HG03066 (cell line): ENCODE data around the gene SLC30A4.
"Not testable (repeated sequence)": the region's sequence is repeated elsewhere in the genome, so short reads cannot be mapped to it uniquely, and the experiment has no call there.

Source experiments
- ATAC-seq: cut with Tn5 transposase; IDR thresholded peaks from one replicate; pipeline ENCODE4 v1.9.1; 2021; ENCODE audit warnings: low read depth; ENCODE audit not compliant: unreplicated experiment

Gene SLC30A4

DNA sequence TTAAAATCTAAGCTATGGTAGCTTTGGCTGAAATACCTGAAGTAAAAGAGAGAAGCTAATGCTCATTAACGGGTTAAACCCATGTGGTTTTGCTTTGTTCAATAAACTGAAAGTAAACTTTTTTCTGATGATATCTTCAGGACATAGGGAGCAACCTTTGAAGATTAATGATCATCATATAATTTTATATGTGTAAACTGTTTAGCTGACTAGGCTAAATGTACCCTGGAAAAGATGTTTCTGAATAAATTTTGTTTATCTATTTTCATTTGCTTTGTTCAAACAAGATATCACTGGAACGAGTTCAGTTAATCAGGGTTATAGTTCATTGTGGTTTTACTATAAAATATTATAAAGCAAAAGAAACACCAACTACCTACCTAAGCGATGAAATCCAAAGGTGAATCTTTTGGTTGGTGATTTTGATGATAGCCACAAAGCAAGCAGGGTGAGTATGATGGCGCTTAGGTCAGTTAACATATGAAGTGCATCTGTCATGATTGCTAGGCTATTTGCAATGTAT lies 11.7 kb downstream of the SLC30A4 start:
- no peak for ATAC-seq

GRCh38 chr15:45507143-45507542 lies 15.4 kb downstream of the SLC30A4 start:
- not testable (repeated sequence) for ATAC-seq

- no peak for ATAC-seq
Observed at GRCh38 chr15:45499426-45499825, 23.1 kb downstream of the SLC30A4 start.

DNA sequence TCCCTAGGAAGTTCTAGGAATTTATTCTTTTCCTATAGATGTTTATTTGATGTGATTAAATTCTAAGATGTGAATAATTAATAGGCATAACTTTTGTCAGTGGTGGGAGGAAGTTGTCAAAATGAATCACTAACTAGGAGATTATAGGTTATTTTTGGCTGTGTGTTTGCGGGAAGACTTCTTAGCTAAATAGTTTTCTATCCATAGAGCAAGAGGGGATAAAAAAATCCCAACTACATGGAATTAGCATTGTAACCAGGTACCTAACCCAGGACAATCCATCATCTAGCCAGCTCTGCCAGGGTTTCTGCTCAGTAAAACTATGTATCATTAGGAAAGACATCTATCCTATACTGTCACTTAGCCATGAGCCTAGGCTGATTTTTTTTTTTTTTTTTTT lies 23.9 kb downstream of the SLC30A4 start:
- ATAC-seq, result no peak

GRCh38 chr15:45497261-45497660 lies 25.3 kb downstream of the SLC30A4 start:
- ATAC-seq, result no peak

GRCh38 chr15:45496658-45497057 lies 25.9 kb downstream of the SLC30A4 start:
- no peak for ATAC-seq

- no peak for ATAC-seq
Observed at GRCh38 chr15:45495588-45495987, 27.0 kb downstream of the SLC30A4 start.

DNA sequence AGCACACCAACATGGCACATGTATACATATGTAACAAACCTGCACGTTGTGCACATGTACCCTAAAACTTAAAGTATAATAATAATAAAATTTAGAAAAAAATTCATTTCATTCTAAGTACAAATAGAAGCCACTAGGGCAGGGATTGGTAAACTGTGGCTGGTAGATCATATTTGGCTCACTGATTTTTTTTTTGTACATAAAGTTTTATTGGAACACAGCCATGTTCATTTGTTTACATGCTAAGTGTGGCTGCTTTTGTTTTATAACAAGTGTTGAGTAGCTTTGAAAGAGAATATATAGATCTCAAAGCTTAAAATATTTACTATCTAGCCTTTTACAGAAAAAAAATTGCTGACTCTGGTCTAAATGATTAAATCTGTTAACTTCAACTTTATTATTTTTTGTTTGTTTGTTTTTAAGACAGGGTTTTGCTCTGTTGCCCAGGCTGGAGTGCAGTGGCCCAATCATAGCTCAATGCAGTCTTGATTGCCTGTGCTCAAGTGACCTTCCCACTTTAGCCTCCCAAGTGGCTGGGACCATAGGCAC lies 32.8 kb downstream of the SLC30A4 start:
- ATAC-seq, result no peak

- no peak for ATAC-seq
Observed at GRCh38 chr15:45486317-45486716, 36.2 kb downstream of the SLC30A4 start.

DNA sequence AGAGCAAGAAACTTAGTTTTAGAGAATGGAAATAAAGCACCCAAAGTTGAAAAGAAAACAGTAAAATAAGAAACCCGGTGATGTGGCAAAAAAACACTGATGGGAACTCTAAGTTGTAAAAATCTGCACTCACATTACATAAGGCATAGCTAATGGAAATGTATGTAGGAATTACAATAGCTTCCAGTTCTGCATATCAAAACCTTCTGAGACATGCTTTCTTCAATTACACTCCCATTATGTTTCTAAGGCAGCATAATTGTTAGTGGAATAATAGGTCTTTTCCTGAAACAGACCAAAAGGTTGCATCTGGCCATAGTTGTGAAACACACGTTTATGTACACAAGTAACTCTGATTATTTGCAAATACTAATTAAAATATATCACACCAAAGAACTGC lies 41.4 kb downstream of the SLC30A4 start:
- no peak for ATAC-seq

- no peak for ATAC-seq
Observed at GRCh38 chr15:45476410-45476809, 46.1 kb downstream of the SLC30A4 start.

DNA sequence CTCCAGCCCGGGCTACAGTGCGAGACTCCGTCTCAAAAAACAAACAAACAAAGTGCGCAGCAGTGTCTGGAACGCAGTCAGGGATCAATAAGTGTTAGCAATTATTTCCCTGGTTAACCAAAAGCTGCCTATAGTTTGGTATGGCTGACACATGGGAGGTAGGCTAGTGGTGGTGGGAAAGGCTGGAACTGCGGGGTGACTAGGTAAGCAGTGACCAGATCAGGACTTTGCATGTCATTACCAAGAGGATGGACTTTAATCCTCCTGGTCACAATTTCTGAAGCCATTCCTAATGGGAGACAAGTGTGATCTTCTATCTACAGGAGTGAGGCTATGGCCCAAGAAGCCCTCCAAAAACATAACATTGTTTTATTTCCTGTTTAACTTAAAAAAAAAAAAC lies 47.8 kb downstream of the SLC30A4 start:
- ATAC-seq, result no peak

GRCh38 chr15:45473068-45473467 lies 49.5 kb downstream of the SLC30A4 start:
- no peak for ATAC-seq

DNA sequence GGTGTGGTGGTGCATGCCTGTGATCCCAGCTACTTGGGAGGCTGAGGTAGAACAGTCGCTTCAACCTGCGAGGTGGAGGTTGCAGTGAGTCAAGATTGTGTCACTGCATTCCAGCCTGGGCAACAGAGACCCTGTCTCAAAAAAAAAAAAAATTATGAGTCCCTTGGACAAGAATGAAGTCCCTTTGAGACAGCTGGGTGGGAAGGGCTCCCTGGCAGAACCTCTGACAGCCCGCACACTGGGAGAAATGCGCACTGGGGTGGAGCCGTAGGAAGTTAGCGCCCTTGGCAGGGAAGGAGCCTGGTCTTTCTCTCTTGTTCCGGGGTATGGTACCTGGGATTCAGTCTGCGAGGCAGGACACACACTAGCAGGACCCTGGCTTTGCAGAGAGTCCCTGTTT lies 51.4 kb downstream of the SLC30A4 start:
- ATAC-seq, result no peak

DNA sequence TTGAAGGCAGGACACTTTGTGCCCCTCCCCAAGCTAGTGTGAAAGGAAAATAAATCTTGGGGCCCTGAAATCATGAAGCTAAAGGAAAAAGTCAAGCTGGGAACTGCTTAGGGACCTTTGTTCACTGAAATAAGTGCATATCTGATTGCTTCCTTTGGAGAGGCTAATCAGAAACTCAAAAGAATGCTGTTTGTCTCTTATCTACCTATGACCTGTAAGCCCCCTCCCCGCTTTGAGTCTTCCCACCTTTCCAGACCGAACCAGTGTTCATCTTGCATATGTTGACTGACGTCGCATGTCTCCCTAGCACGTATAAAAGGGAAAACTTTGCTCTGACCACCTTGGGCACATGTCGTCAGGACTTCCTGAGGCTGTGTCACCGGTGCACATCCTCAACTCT lies 53.1 kb downstream of the SLC30A4 start:
- ATAC-seq, result no peak

DNA sequence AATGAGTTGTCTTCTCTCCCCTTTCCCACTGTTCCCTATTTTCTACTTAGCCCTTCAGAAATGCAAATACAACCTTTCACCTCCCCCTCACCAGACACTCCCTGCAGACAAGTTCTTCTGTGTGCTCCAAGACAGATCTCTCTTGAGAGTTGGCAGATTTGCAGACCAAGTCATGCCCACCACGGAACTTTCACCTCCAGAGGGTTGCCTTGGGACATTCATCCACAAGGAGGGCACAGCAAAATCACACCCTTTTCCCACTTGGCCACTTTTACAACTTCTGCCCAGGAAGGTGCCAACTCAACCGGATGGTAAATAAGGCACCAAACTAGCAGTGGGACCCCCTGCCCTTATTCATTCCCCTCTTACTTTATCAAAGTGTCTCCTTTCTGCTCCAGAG lies 53.5 kb downstream of the SLC30A4 start:
- no peak for ATAC-seq

- ATAC-seq, result no peak
Observed at GRCh38 chr15:45468294-45468693, 54.3 kb downstream of the SLC30A4 start.

DNA sequence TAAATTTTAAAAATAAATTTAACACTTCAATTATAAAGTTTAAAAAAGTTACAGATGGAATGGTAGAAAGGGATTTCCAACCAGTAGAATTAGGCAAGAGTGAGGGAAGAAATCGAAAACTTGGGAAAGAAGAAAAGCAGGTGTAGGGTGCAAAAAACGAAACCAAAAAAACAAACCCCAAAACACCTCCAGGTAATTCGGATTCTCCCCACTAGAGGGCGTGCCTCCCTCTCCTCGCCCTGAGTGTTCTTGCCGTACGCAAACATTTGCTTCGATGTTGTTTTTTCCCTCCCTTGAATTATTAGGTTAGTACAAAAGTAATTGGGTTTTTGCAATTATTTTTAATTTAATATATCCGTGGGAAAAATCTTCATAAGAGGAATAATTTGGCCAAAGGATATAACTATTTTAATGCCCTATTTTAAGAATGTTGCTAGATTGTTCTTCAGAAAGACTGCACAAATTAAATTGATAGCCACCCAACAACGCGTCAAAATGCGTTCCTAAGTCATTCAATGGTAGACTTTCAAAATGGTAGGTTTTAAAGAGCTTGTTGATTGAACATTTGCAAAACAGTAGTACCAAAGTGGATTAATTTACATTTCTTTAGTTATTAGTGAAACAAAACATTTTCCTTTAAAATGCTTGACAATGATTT lies 63.7 kb downstream of the SLC30A4 start:
- no peak for ATAC-seq

GRCh38 chr15:45457641-45458539 lies 64.7 kb downstream of the SLC30A4 start:
- ATAC-seq, result peak; percentile 47

DNA sequence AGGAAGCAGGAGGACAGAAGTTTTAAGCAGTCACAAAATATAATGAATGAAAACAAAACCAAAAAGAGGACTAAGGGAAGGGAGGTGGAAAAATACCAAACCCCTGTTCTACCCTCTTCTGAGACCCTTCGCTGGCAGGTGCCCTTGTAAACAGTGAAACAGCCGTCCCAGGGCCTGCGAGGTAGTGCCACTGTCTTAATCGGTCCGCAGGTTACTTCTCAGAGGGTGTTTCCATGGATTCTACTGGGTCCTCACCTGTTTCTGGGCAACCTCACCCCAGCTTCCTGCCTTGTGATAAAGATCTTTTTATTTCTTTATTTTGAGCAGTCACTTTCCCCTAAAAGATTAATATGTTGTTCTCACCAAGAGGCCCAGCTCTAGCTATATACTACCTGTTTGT lies 65.3 kb downstream of the SLC30A4 start:
- ATAC-seq, result no peak
